GM12891 (cell line): ENCODE results near the gene MYH15.

ENCODE experiments used
- DNase-seq: peaks from one replicate; pipeline ENCODE4 v3.0.0; 2011; ENCODE audit warnings: low spot score; ENCODE audit not compliant: insufficient read length
- FAIRE-seq: peaks from 2 replicates; lab custom pipeline; 2011; peaks lifted over from hg19 to GRCh38; lab: Jason Lieb, UNC
- PAX5 ChIP-seq: IDR thresholded peaks from 2 replicates; pipeline ENCODE4 v1.6.1; 2011; ENCODE audit warnings: low read length, moderate library complexity, mild to moderate bottlenecking; ENCODE audit not compliant: insufficient read depth, severe bottlenecking
- POLR2A ChIP-seq: IDR thresholded peaks from 2 replicates; pipeline ENCODE4 v1.6.1; 2011; ENCODE audit warnings: low read depth, low read length, control low read depth
- POLR2AphosphoS5 ChIP-seq: IDR thresholded peaks from 2 replicates; pipeline ENCODE4 v1.6.1; 2011; ENCODE audit warnings: low read depth, low read length, control low read depth
- POU2F2 ChIP-seq: IDR thresholded peaks from 2 replicates; pipeline ENCODE4 v1.6.1; 2011; ENCODE audit warnings: low read depth, mild to moderate bottlenecking, control low read depth, low read length, moderate library complexity
- SPI1 ChIP-seq: IDR thresholded peaks from 2 replicates; pipeline ENCODE4 v1.6.1; 2011; ENCODE audit warnings: low read depth, low read length, control low read depth
- TAF1 ChIP-seq: IDR thresholded peaks from 2 replicates; pipeline ENCODE4 v1.6.1; 2011; ENCODE audit warnings: low read depth, low read length, control low read depth

MYH15 gene

GRCh38 chr3:108403198-108403597, 107.2 kb downstream of the MYH15 start:
- no peak for TF ChIP-seq SPI1
- TF ChIP-seq PAX5 = no peak
- no peak for TF ChIP-seq POLR2A
- TF ChIP-seq TAF1 = no peak
- no peak for TF ChIP-seq POU2F2
- TF ChIP-seq POLR2AphosphoS5 = no peak
- FAIRE-seq (no peak), DNase-seq (no peak)

- DNase-seq = no peak
- TF ChIP-seq SPI1 (no peak), POLR2AphosphoS5 (no peak), POLR2A (no peak), POU2F2 (no peak), PAX5 (no peak), TAF1 (no peak)
- FAIRE-seq = no peak
Observed at GRCh38 chr3:108401836-108402235, 108.6 kb downstream of the MYH15 start.

GRCh38 chr3:108398510-108398909, 111.9 kb downstream of the MYH15 start:
- no peak for FAIRE-seq
- DNase-seq = no peak
- TF ChIP-seq POLR2AphosphoS5 (no peak), POU2F2 (no peak), SPI1 (no peak), PAX5 (no peak), POLR2A (no peak), TAF1 (no peak)

GRCh38 chr3:108396336-108396735, 114.1 kb downstream of the MYH15 start:
- FAIRE-seq (no peak), DNase-seq (no peak)
- TF ChIP-seq SPI1 = no peak
- no peak for TF ChIP-seq POLR2A
- TF ChIP-seq PAX5 = no peak
- no peak for TF ChIP-seq POLR2AphosphoS5
- TF ChIP-seq POU2F2 = no peak
- TF ChIP-seq TAF1 = no peak

GRCh38 chr3:108394563-108394962, 115.8 kb downstream of the MYH15 start:
- DNase-seq (no peak), FAIRE-seq (no peak)
- TF ChIP-seq PAX5 (no peak), POLR2A (no peak), POU2F2 (no peak), TAF1 (no peak), SPI1 (no peak), POLR2AphosphoS5 (no peak)

- TF ChIP-seq TAF1 (no peak), PAX5 (no peak), POLR2AphosphoS5 (no peak), POLR2A (no peak), POU2F2 (no peak), SPI1 (no peak)
- DNase-seq (no peak), FAIRE-seq (no peak)
Observed at GRCh38 chr3:108394016-108394415, 116.4 kb downstream of the MYH15 start.

- no peak for DNase-seq
- FAIRE-seq = no peak
- no peak for TF ChIP-seq POLR2AphosphoS5
- TF ChIP-seq POLR2A = no peak
- TF ChIP-seq PAX5 = no peak
- no peak for TF ChIP-seq POU2F2
- no peak for TF ChIP-seq SPI1
- TF ChIP-seq TAF1 = no peak
Observed at GRCh38 chr3:108393128-108393900, 117.1 kb downstream of the MYH15 start.

GRCh38 chr3:108391917-108392593, 118.3 kb downstream of the MYH15 start:
- FAIRE-seq (no peak), DNase-seq (no peak)
- TF ChIP-seq PAX5 = no peak
- TF ChIP-seq TAF1 = no peak
- no peak for TF ChIP-seq SPI1
- no peak for TF ChIP-seq POLR2A
- TF ChIP-seq POU2F2 = no peak
- TF ChIP-seq POLR2AphosphoS5 = no peak

GRCh38 chr3:108389372-108389771, 121.0 kb downstream of the MYH15 start:
- DNase-seq = no peak
- FAIRE-seq = peak; percentile 91
- no peak for TF ChIP-seq POLR2A
- no peak for TF ChIP-seq PAX5
- no peak for TF ChIP-seq TAF1
- no peak for TF ChIP-seq SPI1
- no peak for TF ChIP-seq POLR2AphosphoS5
